Hepatocyte (in vitro differentiated cells): ENCODE results near the gene ASTN2.

ENCODE experiments used
- CTCF ChIP-seq: fragments of 200-600 bp; sonication (generic); IDR thresholded peaks from 2 replicates; pipeline ENCODE4 v1.5.1; 2016; ENCODE audit warnings: antibody characterized with exemption, mild to moderate bottlenecking; ENCODE audit not compliant: poor library complexity
- EZH2 ChIP-seq: fragments of 200-600 bp; sonication (generic); IDR thresholded peaks from 2 replicates; pipeline ENCODE4 v1.6.1; 2016; ENCODE audit warnings: antibody characterized with exemption, mild to moderate bottlenecking, borderline replicate concordance
- EZH2phosphoT487 ChIP-seq: fragments of 200-600 bp; sonication (generic); IDR thresholded peaks from one replicate; pipeline ENCODE4 v1.6.1; 2018; ENCODE audit warnings: antibody characterized with exemption, mild to moderate bottlenecking, low read depth, moderate library complexity; ENCODE audit not compliant: unreplicated experiment, severe bottlenecking

- TF ChIP-seq CTCF = no peak
- no peak for TF ChIP-seq EZH2
- no peak for TF ChIP-seq EZH2phosphoT487
These were observed 514.3 kb downstream of the ASTN2 start for GRCh38 chr9:116900543-116900942.
